Esophagus muscularis mucosa (tissue), 3 donors: ENCODE data around the gene CHCHD6.

Source experiments
- POLR2A ChIP-seq: fragments of 450-650 bp; IDR thresholded peaks from one replicate; pipeline ENCODE4 v1.6.1; 2017; ENCODE audit warnings: antibody characterized with exemption, moderate library complexity, mild to moderate bottlenecking, low read depth
- POLR2AphosphoS5 ChIP-seq, 2 donors: sonication (generic); formaldehyde crosslinking; IDR thresholded peaks; one replicate each; pipeline ENCODE4 v1.6.1; 2017; ENCODE audit warnings: antibody characterized with exemption in 2 of 2
- TF ChIP-seq, protein P1 (sequence below), 3 experiments: fragments of 200-600 bp in 2 of 3; fragments of 450-650 bp in 1 of 3; sonication (generic) in 2 of 3; IDR thresholded peaks; one replicate each; pipeline ENCODE4 v1.5.1; 2017 to 2019; ENCODE audit warnings: antibody characterized with exemption in 3 of 3, mild to moderate bottlenecking in 2 of 3, moderate library complexity in 1 of 3

DNA sequence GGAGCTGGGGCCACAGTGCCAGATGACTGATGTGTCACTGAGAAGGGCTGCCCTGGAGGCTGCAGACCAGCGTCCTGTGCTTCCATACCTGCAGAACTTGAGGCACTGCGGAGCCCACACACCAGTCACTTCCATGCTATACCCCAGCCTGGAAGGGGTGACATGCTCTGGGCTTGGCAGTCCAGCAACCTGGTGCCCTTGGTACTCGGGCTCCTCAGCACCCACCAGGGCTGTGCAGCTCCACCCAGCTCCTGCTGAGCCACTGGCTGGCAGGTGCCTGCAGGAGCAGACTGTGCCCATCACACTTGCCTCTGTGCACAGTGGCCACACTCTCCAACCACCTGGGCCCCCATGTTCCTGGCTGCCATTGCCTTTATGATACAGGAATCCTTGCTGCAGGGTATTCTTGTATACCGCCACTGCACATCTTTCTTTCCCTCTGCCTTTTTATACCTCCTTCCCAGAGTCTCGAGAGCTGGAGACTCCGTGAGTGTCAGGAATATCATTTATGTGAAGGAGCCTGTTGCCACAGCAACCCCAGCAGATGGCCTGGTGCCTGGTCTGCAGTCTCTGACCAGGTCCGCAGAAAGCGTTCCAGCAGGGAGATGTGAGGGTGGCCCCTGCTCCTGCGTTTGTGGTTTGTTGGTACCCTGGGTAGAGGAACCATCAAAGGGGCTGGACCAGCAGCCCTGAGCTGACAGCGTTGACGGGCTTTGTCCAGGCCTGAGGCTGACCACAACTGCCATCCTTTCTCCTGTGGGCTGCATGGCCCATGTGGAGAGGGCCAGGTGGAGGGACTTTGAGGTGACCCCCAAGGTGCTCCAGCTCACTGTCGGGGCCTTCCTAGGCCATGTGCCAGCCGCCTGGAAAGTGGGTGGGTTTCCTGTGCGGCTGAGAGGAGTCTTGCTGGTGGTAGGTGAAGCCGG lies 185.5 kb downstream of the CHCHD6 start:
- TF ChIP-seq POLR2A (no peak), POLR2AphosphoS5 (IDR thresholded peaks at IDR 0.05) (no peak)
- TF ChIP-seq, protein P1, sequence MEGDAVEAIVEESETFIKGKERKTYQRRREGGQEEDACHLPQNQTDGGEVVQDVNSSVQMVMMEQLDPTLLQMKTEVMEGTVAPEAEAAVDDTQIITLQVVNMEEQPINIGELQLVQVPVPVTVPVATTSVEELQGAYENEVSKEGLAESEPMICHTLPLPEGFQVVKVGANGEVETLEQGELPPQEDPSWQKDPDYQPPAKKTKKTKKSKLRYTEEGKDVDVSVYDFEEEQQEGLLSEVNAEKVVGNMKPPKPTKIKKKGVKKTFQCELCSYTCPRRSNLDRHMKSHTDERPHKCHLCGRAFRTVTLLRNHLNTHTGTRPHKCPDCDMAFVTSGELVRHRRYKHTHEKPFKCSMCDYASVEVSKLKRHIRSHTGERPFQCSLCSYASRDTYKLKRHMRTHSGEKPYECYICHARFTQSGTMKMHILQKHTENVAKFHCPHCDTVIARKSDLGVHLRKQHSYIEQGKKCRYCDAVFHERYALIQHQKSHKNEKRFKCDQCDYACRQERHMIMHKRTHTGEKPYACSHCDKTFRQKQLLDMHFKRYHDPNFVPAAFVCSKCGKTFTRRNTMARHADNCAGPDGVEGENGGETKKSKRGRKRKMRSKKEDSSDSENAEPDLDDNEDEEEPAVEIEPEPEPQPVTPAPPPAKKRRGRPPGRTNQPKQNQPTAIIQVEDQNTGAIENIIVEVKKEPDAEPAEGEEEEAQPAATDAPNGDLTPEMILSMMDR (IDR thresholded peaks at IDR 0.05): no peak
